IPS-11a (cell line): ENCODE measurements around the gene JKAMP.

ENCODE experiments used
- H3K4me3 ChIP-seq: one replicate; pipeline ENCODE4 v1.5.1; 2013; ENCODE audit warnings: low read depth, low read length, control low read depth

The JKAMP gene

GRCh38 chr14:59481407-59481806 lies 2.9 kb upstream of the JKAMP start:
- no peak overlapping the region for H3K4me3 ChIP-seq

- no peak overlapping the region for H3K4me3 ChIP-seq
Measured at GRCh38 chr14:59481871-59482540, 2.3 kb upstream of the JKAMP start.

GRCh38 chr14:59482541-59483331 lies 1.6 kb upstream of the JKAMP start:
- H3K4me3 ChIP-seq = peak overlapping the region; percentile 93

GRCh38 chr14:59483363-59483762 lies 954 bp upstream of the JKAMP start:
- peak overlapping the region; percentile 93 for H3K4me3 ChIP-seq

GRCh38 chr14:59484639-59485175 lies 390 bp downstream of the JKAMP start:
- peak overlapping the region; percentile 93 for H3K4me3 ChIP-seq

DNA sequence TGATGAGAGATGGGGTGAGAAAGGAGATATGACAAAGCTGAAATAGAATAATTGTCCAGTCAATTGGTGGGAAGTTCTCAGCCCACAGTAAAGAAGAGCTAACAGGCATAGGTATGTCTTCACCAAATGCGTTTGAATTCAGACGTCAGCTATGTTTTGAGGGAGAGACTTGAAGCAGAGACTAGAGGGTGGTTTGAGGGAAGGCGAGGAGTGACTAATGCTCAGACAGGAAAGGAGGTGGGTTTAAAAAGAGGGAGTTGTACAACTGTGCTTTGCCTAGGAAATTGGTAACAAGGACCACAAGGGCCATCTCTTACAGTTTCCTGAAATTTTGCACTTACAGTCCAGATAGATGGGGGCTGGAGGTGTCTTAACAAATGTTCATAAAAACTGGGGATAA lies 6.4 kb downstream of the JKAMP start:
- no peak overlapping the region for H3K4me3 ChIP-seq

DNA sequence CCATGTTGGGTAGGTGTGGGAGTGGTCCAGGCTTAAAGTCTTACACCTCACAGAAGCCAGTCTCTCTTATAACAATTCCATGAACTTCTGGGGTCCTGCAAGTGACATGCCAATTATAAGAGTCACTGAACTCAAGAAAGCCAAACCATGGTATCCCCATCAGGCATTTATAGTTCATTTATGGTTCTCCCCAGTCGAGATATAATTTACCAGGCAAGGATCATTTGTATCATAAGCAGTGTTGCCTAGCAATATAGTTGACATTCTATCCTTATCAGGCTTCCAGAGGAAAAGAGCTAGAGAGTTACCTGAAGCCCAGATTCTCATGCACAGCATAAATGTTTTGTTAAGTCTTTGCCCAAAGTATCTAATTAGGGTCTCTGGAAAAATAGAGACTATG lies 8.1 kb downstream of the JKAMP start:
- H3K4me3 ChIP-seq = no peak overlapping the region

GRCh38 chr14:59500732-59501131 lies 16.4 kb downstream of the JKAMP start:
- no peak overlapping the region for H3K4me3 ChIP-seq

GRCh38 chr14:59503256-59503655 lies 18.9 kb downstream of the JKAMP start:
- no peak overlapping the region for H3K4me3 ChIP-seq

GRCh38 chr14:59507063-59507751 lies 22.9 kb downstream of the JKAMP start:
- no peak overlapping the region for H3K4me3 ChIP-seq

- H3K4me3 ChIP-seq = no peak overlapping the region
Measured at GRCh38 chr14:59507752-59508103, 23.4 kb downstream of the JKAMP start.

DNA sequence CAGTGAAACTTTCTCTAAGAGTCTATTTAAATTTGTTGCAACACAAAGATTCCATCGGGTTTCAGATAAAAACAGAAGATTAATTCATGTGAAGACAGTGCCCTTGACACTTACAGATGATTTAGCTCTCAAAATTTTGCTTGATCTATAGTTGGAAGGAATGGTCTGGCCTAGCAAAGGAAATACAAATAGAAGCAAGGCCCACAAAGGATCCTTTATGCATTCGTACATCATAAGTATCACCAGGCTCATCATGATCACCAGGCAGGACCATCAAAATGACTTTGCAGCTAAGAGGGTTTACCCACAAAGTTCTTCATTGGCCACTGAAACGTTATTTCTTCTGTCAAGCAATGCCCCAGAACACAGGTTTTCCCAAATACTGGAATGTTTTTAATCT lies 24.8 kb downstream of the JKAMP start:
- H3K4me3 ChIP-seq = no peak overlapping the region

- H3K4me3 ChIP-seq = no peak overlapping the region
Measured at GRCh38 chr14:59510001-59510400, 25.7 kb downstream of the JKAMP start.

GRCh38 chr14:59510966-59511365 lies 26.6 kb downstream of the JKAMP start:
- H3K4me3 ChIP-seq = no peak overlapping the region

- H3K4me3 ChIP-seq = no peak overlapping the region
Measured at GRCh38 chr14:59511916-59512575, 27.7 kb downstream of the JKAMP start.

DNA sequence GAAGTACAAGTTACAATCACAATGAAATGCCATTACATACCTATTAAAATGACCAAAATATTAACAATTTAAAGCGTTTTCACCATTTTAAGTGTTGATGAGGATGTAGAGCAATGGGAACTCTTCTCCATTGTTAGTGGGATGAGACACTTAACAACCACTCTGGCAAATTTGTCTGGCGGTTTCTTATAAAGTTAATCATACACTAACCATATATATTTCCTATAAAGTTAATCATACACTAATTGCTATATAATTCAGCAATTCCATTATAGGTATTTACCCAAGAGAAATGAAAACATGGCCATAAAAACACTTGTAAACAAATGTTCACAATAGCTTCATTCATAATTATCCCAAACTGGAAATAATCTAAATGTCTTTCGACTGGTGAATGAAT lies 35.9 kb downstream of the JKAMP start:
- H3K4me3 ChIP-seq = no peak overlapping the region

DNA sequence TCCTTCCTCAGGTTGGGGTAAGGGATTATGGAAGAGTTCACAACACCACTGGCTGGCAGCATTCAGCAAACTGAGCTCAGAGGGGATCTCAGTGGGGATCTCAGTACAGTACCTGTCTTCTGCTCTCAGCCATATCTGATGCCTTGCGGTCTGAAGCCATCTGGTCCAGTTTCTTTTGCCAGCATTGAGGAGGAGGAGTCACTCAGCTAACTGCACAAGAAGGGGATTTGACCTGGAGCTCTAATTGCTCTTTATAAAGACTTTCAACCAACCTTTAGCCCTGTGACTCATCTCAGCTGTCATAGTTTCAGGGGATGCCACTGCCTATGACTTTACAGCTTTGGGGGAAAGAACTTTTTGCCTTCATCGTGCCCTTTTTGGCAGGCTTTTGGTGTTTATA lies 44.9 kb downstream of the JKAMP start:
- no peak overlapping the region for H3K4me3 ChIP-seq

GRCh38 chr14:59530349-59530748 lies 46.0 kb downstream of the JKAMP start:
- no peak overlapping the region for H3K4me3 ChIP-seq

DNA sequence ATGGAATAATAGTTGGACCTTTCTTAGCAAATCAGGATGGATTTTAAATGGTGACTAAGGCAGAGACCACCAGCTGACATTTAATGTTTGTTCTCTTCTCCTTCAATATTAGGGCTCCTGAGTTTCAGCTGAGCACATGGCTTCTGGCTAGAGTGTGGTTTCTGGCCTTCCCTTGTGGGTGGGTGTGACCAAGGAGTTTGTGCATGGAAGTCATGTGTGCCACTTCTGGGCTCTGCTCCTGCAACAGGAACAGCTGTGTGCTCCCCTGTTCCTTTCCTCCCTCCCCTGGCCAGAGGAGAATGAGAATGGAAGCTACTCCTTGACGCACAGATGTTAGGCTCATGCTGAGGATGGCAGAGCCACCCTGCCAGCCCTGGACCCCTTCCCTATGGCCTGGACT lies 48.1 kb downstream of the JKAMP start:
- H3K4me3 ChIP-seq = no peak overlapping the region

- no peak overlapping the region for H3K4me3 ChIP-seq
Measured at GRCh38 chr14:59534361-59534987, 50.2 kb downstream of the JKAMP start.

GRCh38 chr14:59537476-59537875 lies 53.2 kb downstream of the JKAMP start:
- no peak overlapping the region for H3K4me3 ChIP-seq
